GM20000 (cell line): ENCODE measurements around the gene PLB1.
"Not testable (repeated sequence)": the region's sequence is repeated elsewhere in the genome, so short reads cannot be mapped to it uniquely, and the experiment has no call there.

Experiments
- DNase-seq: peaks from one replicate; pipeline ENCODE4 v3.0.0; 2012; ENCODE audit warnings: low spot score
- CTCF ChIP-seq: IDR thresholded peaks from 2 replicates; pipeline ENCODE4 v1.5.1; 2012; ENCODE audit warnings: mild to moderate bottlenecking, control low read depth; ENCODE audit errors: extremely low read depth, missing control alignments

Gene PLB1

GRCh38 chr2:28465148-28465885 is 30.5 kb upstream of the PLB1 start:
- TF ChIP-seq CTCF, result no peak
- no peak for DNase-seq

GRCh38 chr2:28469304-28469703 is 26.6 kb upstream of the PLB1 start:
- TF ChIP-seq CTCF, result no peak
- no peak for DNase-seq

- DNase-seq, result no peak
- TF ChIP-seq CTCF, result no peak
These were observed 25.8 kb upstream of the PLB1 start for GRCh38 chr2:28469947-28470535.

- no peak for DNase-seq
- no peak for TF ChIP-seq CTCF
These were observed 25.1 kb upstream of the PLB1 start for GRCh38 chr2:28470759-28471158.

- DNase-seq, result no peak
These were observed 24.6 kb upstream of the PLB1 start for GRCh38 chr2:28471214-28471613.

GRCh38 chr2:28471701-28472236 is 24.1 kb upstream of the PLB1 start:
- no peak for DNase-seq
- TF ChIP-seq CTCF, result no peak

More at GRCh38 chr2:28471214-28471613, 24.6 kb upstream of the PLB1 start:
- TF ChIP-seq CTCF, result no peak

- DNase-seq, result not testable (repeated sequence)
These were observed 23.2 kb upstream of the PLB1 start for GRCh38 chr2:28472641-28473040.
